NCI-H1436 treated with DMSO at 0.1 percent for 48 hours (cell line): ENCODE data around the gene SLC44A1.

Source experiments
- DNase-seq: peaks from one replicate; lab custom pipeline; 2025; lab: John Stamatoyannopoulos, UW

Gene SLC44A1

GRCh38 chr9:105432247-105432842 lies 187.9 kb downstream of the SLC44A1 start:
- DNase-seq = no peak

- DNase-seq = no peak
Observed at GRCh38 chr9:105435453-105435852, 191.0 kb downstream of the SLC44A1 start.

GRCh38 chr9:105436783-105437182 lies 192.3 kb downstream of the SLC44A1 start:
- DNase-seq = no peak

GRCh38 chr9:105437704-105438103 lies 193.3 kb downstream of the SLC44A1 start:
- DNase-seq = no peak

GRCh38 chr9:105438141-105438806 lies 193.8 kb downstream of the SLC44A1 start:
- DNase-seq = peak; percentile 23

GRCh38 chr9:105439428-105439827 lies 195.0 kb downstream of the SLC44A1 start:
- DNase-seq = no peak

- no peak for DNase-seq
Observed at GRCh38 chr9:105441616-105442160, 197.2 kb downstream of the SLC44A1 start.

GRCh38 chr9:105443121-105443520 lies 198.7 kb downstream of the SLC44A1 start:
- DNase-seq = no peak

GRCh38 chr9:105444130-105444529 lies 199.7 kb downstream of the SLC44A1 start:
- no peak for DNase-seq

- DNase-seq = no peak
Observed at GRCh38 chr9:105445203-105445881, 200.9 kb downstream of the SLC44A1 start.

- DNase-seq = no peak
Observed at GRCh38 chr9:105447386-105447813, 202.9 kb downstream of the SLC44A1 start.

- peak; percentile 48 for DNase-seq
Observed at GRCh38 chr9:105447814-105448812, 203.7 kb downstream of the SLC44A1 start, which contains the start of gene FSD1L. Gene FSD1L, plus strand, starts transcription at chr9:105448034. Its CDS starts 187 bp downstream, at chr9:105448221.

- DNase-seq = no peak
Observed at GRCh38 chr9:105449081-105449480, 204.6 kb downstream of the SLC44A1 start.

- no peak for DNase-seq
Observed at GRCh38 chr9:105452185-105452584, 207.7 kb downstream of the SLC44A1 start.

- no peak for DNase-seq
Observed at GRCh38 chr9:105455836-105456475, 211.5 kb downstream of the SLC44A1 start.

- no peak for DNase-seq
Observed at GRCh38 chr9:105457560-105458294, 213.3 kb downstream of the SLC44A1 start.

GRCh38 chr9:105458404-105458803 lies 214.0 kb downstream of the SLC44A1 start:
- DNase-seq = no peak

GRCh38 chr9:105459336-105459735 lies 214.9 kb downstream of the SLC44A1 start:
- no peak for DNase-seq

- DNase-seq = no peak
Observed at GRCh38 chr9:105466898-105467455, 222.5 kb downstream of the SLC44A1 start.

GRCh38 chr9:105468875-105469274 lies 224.4 kb downstream of the SLC44A1 start:
- DNase-seq = no peak
